ENCODE results near the gene CHI3L1.

GRCh38 chr1:203165101-203165799 lies 21.3 kb downstream of the CHI3L1 start:
- TF ChIP-seq SP1 (IDR thresholded peaks at IDR 0.05) = no peak
- TF ChIP-seq HDGF (IDR thresholded peaks at IDR 0.05; ENCODE audit: borderline replicate concordance) = no peak
- no peak for TF ChIP-seq SUZ12 (IDR thresholded peaks at IDR 0.05)
- TF ChIP-seq FOXM1 (IDR thresholded peaks at IDR 0.05; ENCODE audit: borderline replicate concordance) = no peak
